WTC11 (cell line): ENCODE data around the gene IFNG-AS1.

Experiments used
- ELF4 ChIP-seq: sonication (generic); formaldehyde crosslinking; IDR thresholded peaks from 2 replicates; pipeline ENCODE4 v1.8.1; 2022; ENCODE audit warnings: low read depth, mild to moderate bottlenecking, moderate library complexity, missing genetic modification reagents
- ETV6 ChIP-seq: sonication (generic); formaldehyde crosslinking; IDR thresholded peaks from 2 replicates; pipeline ENCODE4 v1.8.1; 2022; ENCODE audit warnings: mild to moderate bottlenecking, missing genetic modification reagents
- FOXJ3 ChIP-seq: sonication (generic); formaldehyde crosslinking; IDR thresholded peaks from 2 replicates; pipeline ENCODE4 v1.9.0; 2021; ENCODE audit warnings: missing genetic modification reagents, mild to moderate bottlenecking, borderline replicate concordance
- SMAD3 ChIP-seq: sonication (generic); formaldehyde crosslinking; IDR thresholded peaks from 2 replicates; pipeline ENCODE4 v1.8.0; 2022; ENCODE audit warnings: missing genetic modification reagents, mild to moderate bottlenecking, borderline replicate concordance
- TEAD4 ChIP-seq: sonication (generic); formaldehyde crosslinking; IDR thresholded peaks from 2 replicates; pipeline ENCODE4 v1.8.0; 2022; ENCODE audit warnings: mild to moderate bottlenecking, missing genetic modification reagents
- TF ChIP-seq, protein P1 (sequence below): fragments of 200-600 bp; IDR thresholded peaks from 2 replicates; pipeline ENCODE4 v1.8.0; 2022; ENCODE audit warnings: antibody characterized with exemption
- TF ChIP-seq, protein P2 (sequence below): sonication (generic); formaldehyde crosslinking; conservative IDR thresholded peaks from 2 replicates; pipeline ENCODE4 v1.8.1; 2023; ENCODE audit warnings: mild to moderate bottlenecking, low read depth, missing genetic modification reagents, moderate library complexity
- TF ChIP-seq, protein P3 (sequence below): sonication (generic); formaldehyde crosslinking; IDR thresholded peaks from 2 replicates; pipeline ENCODE4 v1.8.0; 2023; ENCODE audit warnings: missing genetic modification reagents
- TF ChIP-seq, protein P4 (sequence below): fragments of 250-450 bp; sonication (Bioruptor Pico); IDR thresholded peaks from 2 replicates; pipeline ENCODE4 v2.1.2; 2022; ENCODE audit warnings: mild to moderate bottlenecking, moderate library complexity
- TF ChIP-seq, protein P5 (sequence below): sonication (generic); formaldehyde crosslinking; IDR thresholded peaks from 2 replicates; pipeline ENCODE4 v1.8.1; 2023; ENCODE audit warnings: mild to moderate bottlenecking, missing genetic modification reagents, moderate library complexity

DNA sequence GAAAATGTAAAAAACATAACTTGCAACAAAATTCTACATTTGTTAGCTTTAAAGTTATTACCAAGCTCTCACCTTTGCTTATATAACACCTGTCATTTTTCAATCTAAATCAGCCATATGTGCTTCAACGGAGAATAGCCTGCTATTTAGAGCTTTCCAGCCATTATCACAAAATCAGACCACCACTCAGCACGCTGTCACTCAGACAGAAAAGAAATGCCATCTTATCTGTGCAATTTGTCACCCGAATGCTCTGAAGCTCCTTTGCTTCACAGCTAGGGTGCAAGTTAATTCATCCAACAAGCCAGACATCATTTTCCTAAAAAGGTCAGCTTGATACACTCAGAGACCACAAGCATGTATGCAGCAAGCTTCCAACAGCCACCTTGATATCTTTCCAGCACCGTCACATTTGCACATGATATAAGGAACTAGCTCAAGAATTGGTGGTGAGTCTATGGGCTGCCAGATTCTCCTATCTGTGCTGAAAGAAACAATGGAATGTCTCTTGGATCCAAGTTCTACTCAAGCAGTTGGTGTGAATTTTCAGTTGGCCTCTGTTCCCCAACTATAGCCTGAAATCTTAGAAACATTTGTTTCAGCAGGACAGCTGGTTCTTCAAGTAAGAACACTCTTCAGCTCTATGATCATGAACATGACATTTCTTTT is 20.0 kb upstream of the IFNG-AS1 start:
- TF ChIP-seq, protein P1, sequence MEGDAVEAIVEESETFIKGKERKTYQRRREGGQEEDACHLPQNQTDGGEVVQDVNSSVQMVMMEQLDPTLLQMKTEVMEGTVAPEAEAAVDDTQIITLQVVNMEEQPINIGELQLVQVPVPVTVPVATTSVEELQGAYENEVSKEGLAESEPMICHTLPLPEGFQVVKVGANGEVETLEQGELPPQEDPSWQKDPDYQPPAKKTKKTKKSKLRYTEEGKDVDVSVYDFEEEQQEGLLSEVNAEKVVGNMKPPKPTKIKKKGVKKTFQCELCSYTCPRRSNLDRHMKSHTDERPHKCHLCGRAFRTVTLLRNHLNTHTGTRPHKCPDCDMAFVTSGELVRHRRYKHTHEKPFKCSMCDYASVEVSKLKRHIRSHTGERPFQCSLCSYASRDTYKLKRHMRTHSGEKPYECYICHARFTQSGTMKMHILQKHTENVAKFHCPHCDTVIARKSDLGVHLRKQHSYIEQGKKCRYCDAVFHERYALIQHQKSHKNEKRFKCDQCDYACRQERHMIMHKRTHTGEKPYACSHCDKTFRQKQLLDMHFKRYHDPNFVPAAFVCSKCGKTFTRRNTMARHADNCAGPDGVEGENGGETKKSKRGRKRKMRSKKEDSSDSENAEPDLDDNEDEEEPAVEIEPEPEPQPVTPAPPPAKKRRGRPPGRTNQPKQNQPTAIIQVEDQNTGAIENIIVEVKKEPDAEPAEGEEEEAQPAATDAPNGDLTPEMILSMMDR = no peak
- no peak for TF ChIP-seq SMAD3
- no peak for TF ChIP-seq ETV6 (CRISPR knock-in tag)
- TF ChIP-seq, protein P2, sequence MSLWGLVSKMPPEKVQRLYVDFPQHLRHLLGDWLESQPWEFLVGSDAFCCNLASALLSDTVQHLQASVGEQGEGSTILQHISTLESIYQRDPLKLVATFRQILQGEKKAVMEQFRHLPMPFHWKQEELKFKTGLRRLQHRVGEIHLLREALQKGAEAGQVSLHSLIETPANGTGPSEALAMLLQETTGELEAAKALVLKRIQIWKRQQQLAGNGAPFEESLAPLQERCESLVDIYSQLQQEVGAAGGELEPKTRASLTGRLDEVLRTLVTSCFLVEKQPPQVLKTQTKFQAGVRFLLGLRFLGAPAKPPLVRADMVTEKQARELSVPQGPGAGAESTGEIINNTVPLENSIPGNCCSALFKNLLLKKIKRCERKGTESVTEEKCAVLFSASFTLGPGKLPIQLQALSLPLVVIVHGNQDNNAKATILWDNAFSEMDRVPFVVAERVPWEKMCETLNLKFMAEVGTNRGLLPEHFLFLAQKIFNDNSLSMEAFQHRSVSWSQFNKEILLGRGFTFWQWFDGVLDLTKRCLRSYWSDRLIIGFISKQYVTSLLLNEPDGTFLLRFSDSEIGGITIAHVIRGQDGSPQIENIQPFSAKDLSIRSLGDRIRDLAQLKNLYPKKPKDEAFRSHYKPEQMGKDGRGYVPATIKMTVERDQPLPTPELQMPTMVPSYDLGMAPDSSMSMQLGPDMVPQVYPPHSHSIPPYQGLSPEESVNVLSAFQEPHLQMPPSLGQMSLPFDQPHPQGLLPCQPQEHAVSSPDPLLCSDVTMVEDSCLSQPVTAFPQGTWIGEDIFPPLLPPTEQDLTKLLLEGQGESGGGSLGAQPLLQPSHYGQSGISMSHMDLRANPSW = no peak
- TF ChIP-seq FOXJ3 (CRISPR knock-in tag) = no peak
- TF ChIP-seq, protein P3, sequence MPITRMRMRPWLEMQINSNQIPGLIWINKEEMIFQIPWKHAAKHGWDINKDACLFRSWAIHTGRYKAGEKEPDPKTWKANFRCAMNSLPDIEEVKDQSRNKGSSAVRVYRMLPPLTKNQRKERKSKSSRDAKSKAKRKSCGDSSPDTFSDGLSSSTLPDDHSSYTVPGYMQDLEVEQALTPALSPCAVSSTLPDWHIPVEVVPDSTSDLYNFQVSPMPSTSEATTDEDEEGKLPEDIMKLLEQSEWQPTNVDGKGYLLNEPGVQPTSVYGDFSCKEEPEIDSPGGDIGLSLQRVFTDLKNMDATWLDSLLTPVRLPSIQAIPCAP (CRISPR knock-in tag) = no peak
- no peak for TF ChIP-seq TEAD4 (CRISPR knock-in tag)
- TF ChIP-seq, protein P4, sequence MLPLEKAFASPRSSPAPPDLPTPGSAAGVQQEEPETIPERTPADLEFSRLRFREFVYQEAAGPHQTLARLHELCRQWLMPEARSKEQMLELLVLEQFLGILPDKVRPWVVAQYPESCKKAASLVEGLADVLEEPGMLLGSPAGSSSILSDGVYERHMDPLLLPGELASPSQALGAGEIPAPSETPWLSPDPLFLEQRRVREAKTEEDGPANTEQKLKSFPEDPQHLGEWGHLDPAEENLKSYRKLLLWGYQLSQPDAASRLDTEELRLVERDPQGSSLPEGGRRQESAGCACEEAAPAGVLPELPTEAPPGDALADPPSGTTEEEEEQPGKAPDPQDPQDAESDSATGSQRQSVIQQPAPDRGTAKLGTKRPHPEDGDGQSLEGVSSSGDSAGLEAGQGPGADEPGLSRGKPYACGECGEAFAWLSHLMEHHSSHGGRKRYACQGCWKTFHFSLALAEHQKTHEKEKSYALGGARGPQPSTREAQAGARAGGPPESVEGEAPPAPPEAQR (CRISPR knock-in tag) = no peak
- no peak for TF ChIP-seq ELF4 (CRISPR knock-in tag)
- TF ChIP-seq, protein P5, sequence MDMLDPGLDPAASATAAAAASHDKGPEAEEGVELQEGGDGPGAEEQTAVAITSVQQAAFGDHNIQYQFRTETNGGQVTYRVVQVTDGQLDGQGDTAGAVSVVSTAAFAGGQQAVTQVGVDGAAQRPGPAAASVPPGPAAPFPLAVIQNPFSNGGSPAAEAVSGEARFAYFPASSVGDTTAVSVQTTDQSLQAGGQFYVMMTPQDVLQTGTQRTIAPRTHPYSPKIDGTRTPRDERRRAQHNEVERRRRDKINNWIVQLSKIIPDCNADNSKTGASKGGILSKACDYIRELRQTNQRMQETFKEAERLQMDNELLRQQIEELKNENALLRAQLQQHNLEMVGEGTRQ (CRISPR knock-in tag) = no peak
